ENCODE data around the gene MDM2. TPM values are rescaled to one million over a fixed set of nuclear protein-coding genes. Genes with fewer than 3 reads are reported as not detected.

Gene MDM2
- total and polyA plus RNA-seq, 9 of the 15 experiments (the other 6 are each of a cell fraction or from before 2014, with no cell fraction given): 13.6 to 100 (median 49.0) TPM

DNA sequence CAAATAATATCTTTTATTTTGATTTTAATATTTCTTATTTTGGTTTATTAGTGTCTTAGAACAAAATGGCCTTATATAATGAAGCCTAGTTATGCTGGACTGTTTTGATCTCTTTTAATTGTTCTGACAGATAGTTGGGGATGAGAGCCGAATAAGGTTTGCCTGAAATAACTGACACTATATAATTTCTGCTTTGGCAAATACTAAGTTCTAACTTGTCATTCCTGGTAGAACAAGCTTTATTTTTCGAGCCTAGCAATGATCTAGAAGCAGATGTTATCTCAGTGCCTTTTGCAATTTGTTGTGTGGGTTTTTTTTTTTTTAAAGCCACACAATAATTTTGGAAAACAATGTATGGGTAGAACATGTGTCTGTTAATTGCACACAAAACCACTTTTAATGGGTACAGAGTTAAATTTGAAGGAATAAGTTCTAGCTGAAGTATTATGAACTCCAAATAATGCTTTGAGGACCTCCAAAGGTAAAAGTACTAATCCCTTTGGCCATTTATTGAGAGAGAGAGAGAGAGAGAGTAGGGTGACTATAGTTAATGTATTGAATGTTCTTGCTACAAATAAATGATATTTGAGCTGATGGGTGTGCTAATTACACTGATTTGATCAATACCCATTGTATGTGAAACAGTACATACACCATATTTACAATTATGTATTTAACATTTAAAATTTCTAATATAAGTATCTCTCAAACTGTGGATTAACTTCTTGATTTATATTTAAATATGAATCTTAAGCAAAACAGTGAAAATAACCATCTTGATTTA, 35.0 kb downstream of the MDM2 start:
- Histone ChIP-seq H3K9me3 (replicated peaks; ENCODE audit: control insufficient read depth, insufficient read depth, low read depth, low read length) (no peaks in the 10 kb centered on the region), H3K27me3 (ENCODE audit: control insufficient read depth in 2 of 2, insufficient read depth in 2 of 2, low read length in 2 of 2) (no peaks in the 10 kb centered on the region), H2AFZ (ENCODE audit: low read depth, low read length) (no peak overlapping the region), H3K9me1 (ENCODE audit: control insufficient read depth, insufficient read depth, low read length) (no peaks in the 10 kb centered on the region), H3K4me1 (replicated peaks in 1 of 2; ENCODE audit: control insufficient read depth in 2 of 2, insufficient read depth in 2 of 2, low read length in 2 of 2) (no peaks in the 10 kb centered on the region), H4K20me1 (replicated peaks; ENCODE audit: control insufficient read depth, insufficient read depth, low read length) (0 out of 2 replicates have a peak, but pooled peaks cover 3% of the 10 kb centered on the region), H3K27ac (ENCODE audit: extremely low read depth, low read depth, low read length) (no peak overlapping the region), H3K4me2 (ENCODE audit: insufficient read depth, low read length) (no peak overlapping the region), H3K36me3 (ENCODE audit: control insufficient read depth, insufficient read depth, low read length) (peaks cover 58% of the 10 kb centered on the region), H3K79me2 (ENCODE audit: control insufficient read depth, insufficient read depth, low read length) (no peaks in the 10 kb centered on the region), H3K4me3 (no peak overlapping the region), H3K9ac (ENCODE audit: insufficient read depth in 1 of 2, low read depth in 2 of 2, low read length in 2 of 2) (no peak overlapping the region)
- FAIRE-seq (no peak), DNase-seq (ENCODE audit: extremely low read depth in 1 of 4, low spot score in 3 of 4) (no peak), ATAC-seq (no peak)
- POLR2A ChIA-PET: interaction anchor here (1.3 to 3.4 kb wide), 4 partner anchors 8 to 15 kb away, joined by 4 to 12 read pairs (median 5); no protein-coding TSS in a partner anchor
- intact Hi-C loops (cut with micrococcal nuclease): no loop called here
- no peak for TF ChIP-seq ZNF780A (CRISPR knock-in tag; IDR thresholded peaks at IDR 0.05)
- TF ChIP-seq SUPT5H (IDR thresholded peaks at IDR 0.05): 0 out of 2 replicates have a peak, but pooled peaks have one; percentile 9
- no peak for TF ChIP-seq ZNF707 (CRISPR knock-in tag; conservative IDR thresholded peaks at IDR 0.05)
- CTCF ChIA-PET (ENCODE audit: low intra/inter-chr PET ratio): no interaction called here
- in situ Hi-C loops (cut with MboI): no loop called here
- no TSS peak for BruUV-seq (replicated peaks)
- WGBS (ENCODE audit: insufficient coverage, low coverage, missing lambda C conversion rate): 82% methylated on average over 2 of the region's 2 CpGs

DNA sequence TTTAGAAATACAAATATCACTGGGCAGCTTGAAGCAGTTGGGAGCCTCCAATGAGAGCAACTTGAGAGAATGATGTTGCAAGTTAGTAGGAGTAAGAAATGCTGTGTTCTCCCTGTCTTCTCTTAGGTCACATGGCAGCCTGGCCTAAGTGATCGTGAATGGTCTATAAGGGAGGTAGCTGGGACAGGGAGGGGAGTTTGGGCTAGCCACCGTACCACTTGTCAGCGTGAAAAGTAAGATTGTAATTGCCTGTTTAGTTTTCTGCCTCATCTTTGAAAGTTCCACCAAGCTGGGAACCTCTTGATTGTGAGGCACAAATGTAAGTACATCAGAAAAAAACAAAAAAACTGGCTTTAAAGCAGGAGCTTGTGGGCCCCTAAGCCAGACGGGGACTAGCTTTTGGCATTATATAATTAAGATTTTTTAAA, 36.4 kb downstream of the MDM2 start:
- intact Hi-C loops (cut with micrococcal nuclease) (no loop called here), in situ Hi-C loops (cut with MboI) (no loop called here)
- Histone ChIP-seq H3K4me1 (replicated peaks in 1 of 2; ENCODE audit: control insufficient read depth in 2 of 2, insufficient read depth in 2 of 2, low read length in 2 of 2) (no peaks in the 10 kb centered on the region), H3K27me3 (ENCODE audit: control insufficient read depth in 2 of 2, insufficient read depth in 2 of 2, low read length in 2 of 2) (no peaks in the 10 kb centered on the region), H3K27ac (ENCODE audit: extremely low read depth, low read depth, low read length) (no peak overlapping the region), H3K9me1 (ENCODE audit: control insufficient read depth, insufficient read depth, low read length) (no peaks in the 10 kb centered on the region), H3K36me3 (ENCODE audit: control insufficient read depth, insufficient read depth, low read length) (peaks cover 45% of the 10 kb centered on the region), H3K9ac (ENCODE audit: insufficient read depth in 1 of 2, low read depth in 2 of 2, low read length in 2 of 2) (no peak overlapping the region), H3K79me2 (ENCODE audit: control insufficient read depth, insufficient read depth, low read length) (no peaks in the 10 kb centered on the region), H3K9me3 (replicated peaks; ENCODE audit: control insufficient read depth, insufficient read depth, low read depth, low read length) (no peaks in the 10 kb centered on the region), H4K20me1 (replicated peaks; ENCODE audit: control insufficient read depth, insufficient read depth, low read length) (0 out of 2 replicates have a peak, but pooled peaks cover 3% of the 10 kb centered on the region), H3K4me3 (no peak overlapping the region), H2AFZ (ENCODE audit: low read depth, low read length) (no peak overlapping the region), H3K4me2 (ENCODE audit: insufficient read depth, low read length) (no peak overlapping the region)
- BruUV-seq (replicated peaks): no TSS peak
- DNase-seq (ENCODE audit: extremely low read depth in 1 of 4, low spot score in 3 of 4): no peak
- WGBS (ENCODE audit: insufficient coverage, low coverage, missing lambda C conversion rate): 82% methylated on average over 4 of the region's 4 CpGs
- ChIA-PET CTCF (ENCODE audit: low intra/inter-chr PET ratio) (no interaction called here), POLR2A (interaction anchor here (0.7 to 3.4 kb wide), 4 partner anchors 10 to 37 kb away, joined by 3 to 12 read pairs (median 8); partner anchors contain the start of gene MDM2)
- FAIRE-seq: no peak
- ATAC-seq: peak; percentile 41
- 0 out of 2 replicates have a peak, but pooled peaks have one; percentile 11 for TF ChIP-seq SUPT5H (IDR thresholded peaks at IDR 0.05)
- no peak for TF ChIP-seq ZSCAN29 (IDR thresholded peaks at IDR 0.05)

Measured in K562 (cell line).